ENCODE results near the gene KLHL26. TPM values are rescaled to one million over a fixed set of nuclear protein-coding genes. Genes with fewer than 3 reads are reported as not detected.
A peak's percentile ranks its signal among the peaks of the same experiment; 100 is the strongest.

The KLHL26 gene
- total RNA-seq, 4 donors from 2014 or later, result 3.8 to 22.2 (median 6.9) TPM

GRCh38 chr19:18708452-18709231, 71.8 kb downstream of the KLHL26 start:
- H3K27ac ChIP-seq, result no peak overlapping the region
- intact Hi-C loops (cut with DNase I; ENCODE audit: low total_unique reads), result no loop called here
- H3K9me3 ChIP-seq, result no peaks in the 10 kb centered on the region
- no peak for DNase-seq
- H3K36me3 ChIP-seq, result no peaks in the 10 kb centered on the region
- no peaks in the 10 kb centered on the region for H3K27me3 ChIP-seq
- peaks cover 0 to 11% of the 10 kb centered on the region in 2 donors for H3K4me1 ChIP-seq
- TF ChIP-seq POLR2A (IDR thresholded peaks at IDR 0.05), result no peak
- no peak for TF ChIP-seq CTCF (IDR thresholded peaks at IDR 0.05)
- no peak overlapping the region for H3K4me3 ChIP-seq

GRCh38 chr19:18709546-18709945, 72.7 kb downstream of the KLHL26 start:
- intact Hi-C loops (cut with DNase I; ENCODE audit: low total_unique reads), result no loop called here

GRCh38 chr19:18710186-18710585, 73.4 kb downstream of the KLHL26 start:
- no peak for DNase-seq
- Histone ChIP-seq H3K4me1 (peaks cover 0 to 11% of the 10 kb centered on the region in 2 donors), H3K36me3 (no peaks in the 10 kb centered on the region), H3K4me3 (no peak overlapping the region), H3K27ac (no peak overlapping the region), H3K27me3 (no peaks in the 10 kb centered on the region), H3K9me3 (no peaks in the 10 kb centered on the region)
- intact Hi-C loops (cut with DNase I; ENCODE audit: low total_unique reads), result no loop called here
- TF ChIP-seq POLR2A (IDR thresholded peaks at IDR 0.05) (no peak), CTCF (IDR thresholded peaks at IDR 0.05) (no peak)

More at GRCh38 chr19:18709546-18709945, 72.7 kb downstream of the KLHL26 start:
- no peak for TF ChIP-seq CTCF (IDR thresholded peaks at IDR 0.05)
- TF ChIP-seq POLR2A (IDR thresholded peaks at IDR 0.05), result no peak
- no peak overlapping the region for H3K27ac ChIP-seq
- DNase-seq, result no peak
- no peak overlapping the region for H3K4me3 ChIP-seq
- H3K9me3 ChIP-seq, result no peaks in the 10 kb centered on the region
- peaks cover 0 to 11% of the 10 kb centered on the region in 2 donors for H3K4me1 ChIP-seq
- H3K27me3 ChIP-seq, result no peaks in the 10 kb centered on the region
- H3K36me3 ChIP-seq, result no peaks in the 10 kb centered on the region

GRCh38 chr19:18710996-18711751, 74.3 kb downstream of the KLHL26 start:
- Histone ChIP-seq H3K4me1 (peaks cover 0 to 11% of the 10 kb centered on the region in 2 donors), H3K9me3 (no peaks in the 10 kb centered on the region), H3K36me3 (no peaks in the 10 kb centered on the region), H3K27ac (peak overlapping the region in 1 of 2 donors; percentile 5), H3K4me3 (no peak overlapping the region), H3K27me3 (no peaks in the 10 kb centered on the region)
- peak; percentile 36 to 71 for DNase-seq
- no peak for TF ChIP-seq POLR2A (IDR thresholded peaks at IDR 0.05)
- no peak for TF ChIP-seq CTCF (IDR thresholded peaks at IDR 0.05)
- intact Hi-C loops (cut with DNase I; ENCODE audit: low total_unique reads), result no loop called here

- DNase-seq, result no peak
- H3K27ac ChIP-seq, result no peak overlapping the region
- no peaks in the 10 kb centered on the region for H3K27me3 ChIP-seq
- no peak for TF ChIP-seq POLR2A (IDR thresholded peaks at IDR 0.05)
- no peak for TF ChIP-seq CTCF (IDR thresholded peaks at IDR 0.05)
- H3K9me3 ChIP-seq, result no peaks in the 10 kb centered on the region
- H3K4me3 ChIP-seq, result no peak overlapping the region
- no peaks in the 10 kb centered on the region for H3K36me3 ChIP-seq
- intact Hi-C loops (cut with DNase I; ENCODE audit: low total_unique reads), result no loop called here
- peaks cover 0 to 11% of the 10 kb centered on the region in 2 donors for H3K4me1 ChIP-seq
Measured at GRCh38 chr19:18711893-18712292, 75.1 kb downstream of the KLHL26 start.

Data from uterus (tissue), 4 donors.